ENCODE results near the gene BTG1.

GRCh38 chr12:92147491-92147890 is 1.8 kb upstream of the BTG1 start:
- TF ChIP-seq POLR2AphosphoS5 (IDR thresholded peaks at IDR 0.05) = no peak
- no peak for TF ChIP-seq CTCF (IDR thresholded peaks at IDR 0.05)
- no peak for TF ChIP-seq POLR2A (IDR thresholded peaks at IDR 0.05)

Measured in transverse colon (tissue), 4 donors.